Type B pancreatic cell (in vitro differentiated cells): ENCODE data around the gene CYP4A22. TPM values are rescaled to one million over a fixed set of nuclear protein-coding genes. Genes with fewer than 3 reads are reported as not detected.

ENCODE experiments used
- DNase-seq: peaks from one replicate; pipeline ENCODE4 v3.0.0; 2021; ENCODE audit warnings: mixed read lengths; ENCODE audit not compliant: unreplicated experiment; ENCODE audit errors: extremely low spot score
- H3K27ac Mint-ChIP-seq: 2 replicates; pipeline ENCODE4 v1.8.0; 2021; ENCODE audit warnings: mild to moderate bottlenecking, mixed read lengths
- H3K27me3 Mint-ChIP-seq: 2 replicates; pipeline ENCODE4 v1.8.0; 2021; ENCODE audit warnings: mixed read lengths
- H3K36me3 Mint-ChIP-seq: 2 replicates; pipeline ENCODE4 v1.8.0; 2021; ENCODE audit warnings: mixed read lengths
- H3K4me1 Mint-ChIP-seq: one replicate; pipeline ENCODE4 v1.8.0; 2021; ENCODE audit warnings: mixed read lengths; ENCODE audit not compliant: unreplicated experiment
- H3K4me3 Mint-ChIP-seq: 2 replicates; pipeline ENCODE4 v1.8.0; 2021; ENCODE audit warnings: mild to moderate bottlenecking, mixed read lengths
- H3K9me3 Mint-ChIP-seq: 2 replicates; pipeline ENCODE4 v1.8.0; 2021; ENCODE audit warnings: mixed read lengths
- total RNA-seq: library from RNA; stranded (reverse); gene quantifications from 2 replicates; pipeline ENCODE4 v1.2.1, GENCODE V29; 2021; ENCODE audit warnings: low replicate concordance
- TF ChIP-seq, protein P1 (sequence below): fragments of 200-600 bp; sonication (generic); conservative IDR thresholded peaks from 2 replicates; pipeline ENCODE4 v1.5.0; 2021; ENCODE audit warnings: antibody characterized with exemption, mild to moderate bottlenecking

The CYP4A22 gene
- total RNA-seq, 1 donor from 2014 or later: not detected

DNA sequence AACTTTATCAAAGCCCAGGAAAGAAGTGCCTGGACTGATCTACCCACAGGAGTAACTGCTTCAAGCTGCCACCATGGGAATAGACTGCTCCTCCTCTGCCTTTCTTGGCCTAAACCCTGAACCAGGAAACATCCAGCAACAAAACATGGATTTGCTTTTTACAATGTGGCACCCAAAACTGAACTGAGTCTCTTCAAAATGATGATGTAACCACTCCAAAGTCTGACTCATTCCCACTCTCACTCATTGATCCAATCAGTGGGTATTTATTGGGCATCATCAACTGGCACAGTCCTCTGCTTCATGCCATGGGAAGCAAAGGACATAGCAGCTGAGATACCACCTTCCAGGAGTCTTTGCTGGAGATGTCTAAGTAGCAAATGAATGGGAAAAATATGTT, 23.5 kb downstream of the CYP4A22 start:
- Mint-ChIP-seq H3K4me1 (no peaks in the 10 kb centered on the region), H3K27ac (no peak overlapping the region), H3K36me3 (no peaks in the 10 kb centered on the region), H3K9me3 (peaks cover 3% of the 10 kb centered on the region), H3K4me3 (no peak overlapping the region), H3K27me3 (peaks cover 7% of the 10 kb centered on the region)
- DNase-seq: no peak
- TF ChIP-seq, protein P1, sequence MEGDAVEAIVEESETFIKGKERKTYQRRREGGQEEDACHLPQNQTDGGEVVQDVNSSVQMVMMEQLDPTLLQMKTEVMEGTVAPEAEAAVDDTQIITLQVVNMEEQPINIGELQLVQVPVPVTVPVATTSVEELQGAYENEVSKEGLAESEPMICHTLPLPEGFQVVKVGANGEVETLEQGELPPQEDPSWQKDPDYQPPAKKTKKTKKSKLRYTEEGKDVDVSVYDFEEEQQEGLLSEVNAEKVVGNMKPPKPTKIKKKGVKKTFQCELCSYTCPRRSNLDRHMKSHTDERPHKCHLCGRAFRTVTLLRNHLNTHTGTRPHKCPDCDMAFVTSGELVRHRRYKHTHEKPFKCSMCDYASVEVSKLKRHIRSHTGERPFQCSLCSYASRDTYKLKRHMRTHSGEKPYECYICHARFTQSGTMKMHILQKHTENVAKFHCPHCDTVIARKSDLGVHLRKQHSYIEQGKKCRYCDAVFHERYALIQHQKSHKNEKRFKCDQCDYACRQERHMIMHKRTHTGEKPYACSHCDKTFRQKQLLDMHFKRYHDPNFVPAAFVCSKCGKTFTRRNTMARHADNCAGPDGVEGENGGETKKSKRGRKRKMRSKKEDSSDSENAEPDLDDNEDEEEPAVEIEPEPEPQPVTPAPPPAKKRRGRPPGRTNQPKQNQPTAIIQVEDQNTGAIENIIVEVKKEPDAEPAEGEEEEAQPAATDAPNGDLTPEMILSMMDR: no peak

DNA sequence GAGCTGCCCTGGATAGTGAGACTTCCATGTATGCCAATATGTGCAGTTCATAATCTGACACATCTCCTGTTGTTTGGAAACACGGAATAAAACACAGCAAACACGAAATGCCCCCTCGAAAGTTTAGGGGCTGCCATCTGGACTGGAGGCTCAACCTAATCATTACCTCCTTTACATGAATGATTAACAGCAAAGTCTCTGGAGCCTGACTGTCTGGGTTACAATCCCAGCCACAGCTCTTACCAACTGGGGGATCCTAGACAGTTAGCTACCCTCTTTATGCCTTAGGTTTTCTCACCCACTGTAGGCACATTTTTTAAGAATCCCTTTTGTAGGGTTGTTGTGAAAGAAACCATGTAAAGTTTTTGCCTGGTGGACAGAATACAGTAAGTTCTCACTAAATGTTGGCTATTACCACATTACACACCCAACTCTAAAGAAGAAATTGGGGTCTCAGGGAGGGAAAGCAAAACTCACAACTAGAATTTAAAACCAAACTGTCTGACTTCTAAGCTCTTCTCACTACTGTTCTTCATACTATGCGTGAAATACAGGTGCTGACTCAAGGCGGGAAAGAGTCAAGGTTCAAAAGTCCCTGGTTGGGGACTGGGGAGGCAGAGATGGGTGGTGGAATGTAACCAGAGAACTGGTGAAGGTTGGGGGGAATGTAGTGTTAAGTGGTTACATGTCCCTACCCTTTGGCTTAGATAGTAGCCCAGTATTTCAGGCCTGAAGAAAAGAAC, 24.2 kb downstream of the CYP4A22 start:
- Mint-ChIP-seq H3K27me3 (peaks cover 7% of the 10 kb centered on the region), H3K9me3 (peaks cover 4% of the 10 kb centered on the region), H3K4me3 (no peak overlapping the region), H3K4me1 (no peaks in the 10 kb centered on the region), H3K27ac (no peak overlapping the region), H3K36me3 (no peaks in the 10 kb centered on the region)
- TF ChIP-seq, protein P1: no peak
- DNase-seq: no peak

DNA sequence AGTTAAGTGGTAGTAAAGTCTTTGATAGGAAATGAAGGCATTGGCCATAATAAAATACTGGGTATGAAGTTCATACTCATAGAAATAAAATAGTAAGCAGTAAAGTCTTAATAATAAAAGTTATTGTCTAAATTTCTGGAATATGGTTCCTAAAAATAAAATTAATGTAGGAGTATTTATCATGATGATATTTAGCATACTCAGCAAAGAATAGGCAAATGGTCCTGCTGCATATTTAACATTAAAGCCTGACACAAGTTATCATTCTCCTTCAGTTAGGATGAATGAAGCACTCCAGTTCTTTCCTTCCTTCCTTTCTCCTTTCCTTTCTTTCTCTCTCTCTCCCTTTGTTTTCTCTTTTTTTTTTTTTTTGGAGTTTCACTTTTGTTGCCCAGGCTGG, 27.3 kb downstream of the CYP4A22 start:
- no peaks in the 10 kb centered on the region for H3K4me1 Mint-ChIP-seq
- TF ChIP-seq, protein P1: no peak
- no peak overlapping the region for H3K27ac Mint-ChIP-seq
- H3K4me3 Mint-ChIP-seq: no peak overlapping the region
- DNase-seq: no peak
- H3K27me3 Mint-ChIP-seq: peaks cover 15% of the 10 kb centered on the region
- no peaks in the 10 kb centered on the region for H3K36me3 Mint-ChIP-seq
- H3K9me3 Mint-ChIP-seq: peaks cover 4% of the 10 kb centered on the region

DNA sequence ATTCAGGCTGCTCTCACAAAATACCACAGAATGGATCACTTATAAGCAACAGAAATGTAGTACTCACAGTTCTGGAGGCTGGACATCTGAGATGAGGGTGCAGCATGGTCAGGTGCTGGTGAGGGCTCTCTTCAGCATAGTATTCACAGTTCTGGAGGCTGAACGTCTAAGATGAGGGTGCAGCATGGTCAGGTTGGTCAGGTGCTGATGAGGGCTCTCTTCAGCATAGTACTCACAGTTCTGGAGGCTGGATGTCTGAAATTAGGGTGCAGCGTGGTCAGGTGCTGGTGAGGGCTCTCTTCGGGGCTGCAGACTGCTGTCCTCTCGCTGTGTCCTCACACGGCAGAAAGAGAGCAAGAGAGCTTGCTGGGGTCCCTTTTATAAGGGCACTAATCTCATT, 35.5 kb downstream of the CYP4A22 start:
- H3K27me3 Mint-ChIP-seq: peaks cover 36% of the 10 kb centered on the region
- no peak for DNase-seq

DNA sequence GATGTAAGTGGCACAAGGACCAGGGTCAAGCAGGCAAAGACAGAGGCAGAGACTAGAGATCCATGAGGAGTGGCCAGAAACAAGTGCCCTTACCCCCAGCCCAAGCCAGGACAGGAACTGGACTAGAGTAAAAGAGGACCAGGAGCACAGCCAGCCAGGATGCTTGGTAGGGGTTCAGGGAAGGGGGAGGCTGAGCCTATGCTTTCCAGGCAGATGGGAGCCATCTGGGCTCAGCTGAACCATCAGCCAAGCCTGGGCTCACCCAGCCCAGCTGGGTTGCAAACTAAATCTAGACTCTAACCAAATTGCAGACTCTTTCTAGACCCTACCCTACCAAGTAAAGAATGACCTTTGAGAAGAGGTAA, 37.4 kb downstream of the CYP4A22 start:
- Mint-ChIP-seq H3K36me3 (no peaks in the 10 kb centered on the region), H3K4me3 (no peak overlapping the region), H3K4me1 (peaks cover 12% of the 10 kb centered on the region), H3K9me3 (no peaks in the 10 kb centered on the region), H3K27ac (no peak overlapping the region), H3K27me3 (peaks cover 43% of the 10 kb centered on the region)
- no peak for DNase-seq
- TF ChIP-seq, protein P1: no peak

More for the DNA sequence above, 35.5 kb downstream of the CYP4A22 start:
- Mint-ChIP-seq H3K9me3 (no peaks in the 10 kb centered on the region), H3K4me1 (peaks cover 4% of the 10 kb centered on the region), H3K27ac (no peak overlapping the region), H3K4me3 (no peak overlapping the region), H3K36me3 (no peaks in the 10 kb centered on the region)
- TF ChIP-seq, protein P1: no peak
